ENCODE results near the gene KIF3B. TPM values are rescaled to one million over a fixed set of nuclear protein-coding genes. Genes with fewer than 3 reads are reported as not detected.

The KIF3B gene
- total and polyA plus RNA-seq, 2 of the 13 experiments (the other 11 are each of a cell fraction or from before 2014, with no cell fraction given) = 23.6 to 28.8 TPM

- ATAC-seq (no peak), DNase-seq (ENCODE audit: low spot score) (no peak), FAIRE-seq (no peak)
- H4K20me1 ChIP-seq (ENCODE audit: insufficient read depth, low read length) = peaks cover 37% of the 10 kb centered on the region
- no peak overlapping the region for H3K27ac ChIP-seq (ENCODE audit: extremely low read length, insufficient read depth, low read length)
- H3K9ac ChIP-seq (ENCODE audit: insufficient read depth, low read depth, low read length) = no peak overlapping the region
- no peak overlapping the region for H3K4me3 ChIP-seq (replicated peaks in 1 of 3; ENCODE audit: insufficient read depth in 1 of 3, low read depth in 2 of 3, low read length in 3 of 3)
- peaks cover 71% of the 10 kb centered on the region for H3K79me2 ChIP-seq (ENCODE audit: insufficient read depth, low read length)
- intact Hi-C loops (cut with micrococcal nuclease; ENCODE audit: unreplicated experiment) (no loop called here), in situ Hi-C loops (cut with HindIII; ENCODE audit: extremely low pct_ligation_motif_present, low pct_unique_long_range_greater_than_20kb) (loop anchor here (10.0 kb wide), 1 partner anchor 56 kb away; no protein-coding TSS in a partner anchor)
- no TSS peak for BruUV-seq (replicated peaks)
- peaks cover 15 to 60% of the 10 kb centered on the region in 2 experiments for H3K36me3 ChIP-seq (replicated peaks in 1 of 2; ENCODE audit: control insufficient read depth in 1 of 2, insufficient read depth in 2 of 2, low read length in 2 of 2)
- no peaks in the 10 kb centered on the region for H3K9me3 ChIP-seq (ENCODE audit: low read length)
- CTCF ChIA-PET (ENCODE audit: low intra/inter-chr PET ratio, low total read pairs) = no interaction called here
- H3K4me2 ChIP-seq (ENCODE audit: low read depth, low read length) = no peak overlapping the region
- H3K27me3 ChIP-seq (ENCODE audit: control insufficient read depth in 1 of 2, insufficient read depth in 2 of 2, low read length in 2 of 2) = no peaks in the 10 kb centered on the region
- peaks cover 29% of the 10 kb centered on the region for H3K4me1 ChIP-seq (ENCODE audit: insufficient read depth, low read length)
- WGBS (ENCODE audit: low lambda C conversion rate) = 97% methylated on average over 2 of the region's 2 CpGs
- no peak overlapping the region for H2AFZ ChIP-seq (ENCODE audit: low read length)
- POLR2A ChIA-PET = interaction anchor here (0.7 kb wide), 1 partner anchor 17 kb away, joined by 4 read pairs; no protein-coding TSS in a partner anchor
- TF ChIP-seq ZNF784 (CRISPR knock-in tag; IDR thresholded peaks at IDR 0.05; ENCODE audit: borderline replicate concordance) (no peak), THAP8 (CRISPR knock-in tag; IDR thresholded peaks at IDR 0.05; ENCODE audit: borderline replicate concordance) (no peak), U2AF1 (optimal IDR thresholded peaks at IDR 0.05; ENCODE audit: low read depth, low read length) (no peak), ZBTB7B (CRISPR knock-in tag; IDR thresholded peaks at IDR 0.05) (no peak), MIXL1 (CRISPR knock-in tag; IDR thresholded peaks at IDR 0.05) (no peak), ZNF615 (CRISPR knock-in tag; IDR thresholded peaks at IDR 0.05; ENCODE audit: borderline replicate concordance) (no peak), SIN3A (IDR thresholded peaks at IDR 0.05; ENCODE audit: borderline replicate concordance, low read depth, low read length) (no peak), REPIN1 (CRISPR knock-in tag; IDR thresholded peaks at IDR 0.05; ENCODE audit: borderline replicate concordance, low read depth) (no peak), ZBTB33 (CRISPR knock-in tag; IDR thresholded peaks at IDR 0.05) (no peak), LRRFIP1 (CRISPR knock-in tag; conservative IDR thresholded peaks at IDR 0.05) (no peak), ARID3A (IDR thresholded peaks at IDR 0.05; ENCODE audit: low read depth, low read length) (no peak), NFE2 (CRISPR knock-in tag; IDR thresholded peaks at IDR 0.05) (no peak), ZNF333 (CRISPR knock-in tag; IDR thresholded peaks at IDR 0.05; ENCODE audit: borderline replicate concordance) (no peak), ZXDC (CRISPR knock-in tag; IDR thresholded peaks at IDR 0.05) (no peak)
These were observed 101.0 kb downstream of the KIF3B start for GRCh38 chr20:32378461-32378860.
